GM12892 (cell line): ENCODE measurements around the gene PRTN3.

Source experiments
- POLR2A ChIP-seq: IDR thresholded peaks from 2 replicates; pipeline ENCODE4 v1.6.1; 2011; ENCODE audit warnings: low read depth, low read length, control low read depth
- POLR2AphosphoS5 ChIP-seq: IDR thresholded peaks from 2 replicates; pipeline ENCODE4 v1.6.1; 2011; ENCODE audit warnings: low read depth, low read length, control low read depth

- TF ChIP-seq POLR2A (no peak), POLR2AphosphoS5 (no peak)
Observed at GRCh38 chr19:863315-863620, 22.5 kb downstream of the PRTN3 start.
